Stimulated activated CD4-positive, alpha-beta T cell treated with anti-CD3 and anti-CD28 coated beads, Interleukin-1b, Interleukin-23, amount 100 ng/mL, for 48 hours (primary cell): Measurements from ENCODE around the gene ATRX.
"Not testable (repeated sequence)": the region's sequence is repeated elsewhere in the genome, so short reads cannot be mapped to it uniquely, and the experiment has no call there.

Experiments used
- DNase-seq: peaks from one replicate; pipeline ENCODE4 v3.0.0-alpha.2; 2020

Gene ATRX

DNA sequence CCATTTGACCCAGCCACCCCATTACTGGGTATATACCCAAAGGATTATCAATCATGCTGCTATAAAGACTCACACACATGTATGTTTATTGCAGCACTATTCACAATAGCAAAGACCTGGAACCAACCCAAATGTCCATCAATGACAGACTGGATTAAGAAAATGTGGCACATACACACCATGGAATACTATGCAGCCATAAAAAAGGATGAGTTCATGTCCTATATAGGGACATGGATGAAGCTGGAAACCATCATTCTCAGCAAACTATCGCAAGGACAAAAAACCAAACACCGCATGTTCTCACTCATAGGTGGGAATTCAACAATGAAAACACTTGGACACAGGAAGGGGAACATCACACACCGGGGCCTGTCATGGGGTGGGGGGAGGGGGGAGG is 59.9 kb downstream of the ATRX start:
- DNase-seq: not testable (repeated sequence)

DNA sequence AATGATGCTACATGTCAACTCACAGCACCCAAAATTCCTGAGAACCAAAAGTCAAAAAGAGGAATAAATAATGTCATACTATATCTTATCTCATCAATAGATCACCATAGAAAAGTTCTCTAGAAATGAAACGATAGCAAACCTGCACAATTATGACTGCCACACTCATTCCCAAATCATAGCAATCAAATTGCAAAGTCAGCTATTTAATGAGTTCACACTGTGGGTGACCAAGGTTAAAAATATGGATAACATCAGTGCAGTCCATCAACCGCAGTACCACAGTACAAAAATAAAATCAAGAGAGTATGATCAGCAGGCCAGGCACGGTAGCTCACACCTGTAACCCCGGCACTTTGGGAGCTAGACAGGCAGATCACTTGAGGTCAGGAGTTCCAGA is 62.3 kb downstream of the ATRX start:
- no peak for DNase-seq

DNA sequence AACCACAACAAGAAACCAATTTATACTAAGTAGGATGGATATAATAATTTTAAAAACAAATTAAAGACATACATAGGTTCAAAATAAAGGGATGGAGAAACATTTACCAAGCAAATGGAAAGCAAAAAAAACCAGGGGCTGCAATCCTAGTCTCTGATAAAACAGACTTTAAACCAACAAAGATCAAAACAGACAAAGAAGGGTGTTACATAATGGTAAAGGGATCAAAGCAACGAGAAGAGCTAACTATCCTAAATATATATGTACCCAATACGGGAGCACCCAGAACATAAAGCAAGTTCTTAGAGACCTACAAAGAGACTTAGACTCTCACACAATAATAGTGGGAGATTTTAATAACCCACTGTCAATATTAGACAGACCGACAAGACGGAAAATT is 66.6 kb downstream of the ATRX start:
- DNase-seq: no peak

DNA sequence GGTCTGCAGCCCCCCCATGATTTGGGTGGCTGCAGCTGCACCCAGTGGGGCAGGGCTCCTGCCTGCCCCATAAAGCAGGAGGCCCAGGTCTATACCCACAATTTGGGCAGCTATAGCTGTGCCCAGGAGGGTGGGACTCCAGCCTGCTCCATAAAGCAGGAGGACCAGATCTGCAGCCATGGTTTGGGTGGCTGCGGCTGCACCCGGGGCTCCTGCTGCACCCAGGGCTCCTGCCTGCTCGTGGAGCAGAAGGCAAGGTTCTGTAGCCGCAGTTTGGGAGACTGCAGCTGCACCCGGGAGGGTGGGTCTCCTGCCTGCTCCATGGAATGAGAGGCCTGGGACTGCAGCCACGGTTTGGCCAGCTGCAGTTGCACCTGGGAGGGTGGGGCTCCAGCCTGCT is 81.1 kb downstream of the ATRX start:
- DNase-seq: no peak

DNA sequence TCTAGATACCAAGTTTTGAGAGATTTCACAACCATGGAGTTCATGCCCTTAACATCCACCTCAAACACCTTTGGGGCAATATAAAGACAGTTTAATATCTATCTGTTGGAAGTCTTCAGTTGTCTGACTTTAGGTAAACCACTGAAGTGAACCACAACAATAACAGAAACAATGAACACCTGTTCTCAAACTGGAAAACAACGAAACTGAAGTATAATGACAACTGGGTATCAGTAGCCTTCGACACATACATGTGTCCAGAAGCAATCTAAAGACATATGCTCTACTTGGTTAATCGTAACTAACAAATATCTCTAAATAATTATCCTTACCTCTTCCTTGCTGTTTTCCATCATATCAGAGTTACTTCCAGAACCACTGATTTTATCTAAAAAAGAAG is 87.8 kb downstream of the ATRX start:
- DNase-seq: no peak

DNA sequence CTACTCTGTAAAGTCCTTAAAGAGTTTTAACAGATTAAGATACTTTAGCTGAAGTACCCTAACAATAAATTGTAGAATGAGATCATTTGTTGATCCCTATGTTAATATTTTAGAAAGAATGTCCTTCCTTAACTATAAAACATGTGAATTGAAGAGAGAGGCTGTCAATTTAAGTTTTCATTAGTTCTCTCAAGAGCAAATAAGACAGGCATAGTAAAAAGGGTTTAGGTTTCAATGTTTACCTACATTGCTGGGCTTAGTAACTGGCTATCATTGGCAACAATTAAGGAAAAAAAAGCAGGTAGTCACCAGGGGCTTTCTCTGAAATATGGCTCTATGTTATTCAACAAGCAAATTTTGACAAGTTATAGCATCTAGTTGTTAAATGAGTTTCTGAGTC is 91.5 kb downstream of the ATRX start:
- DNase-seq: no peak

DNA sequence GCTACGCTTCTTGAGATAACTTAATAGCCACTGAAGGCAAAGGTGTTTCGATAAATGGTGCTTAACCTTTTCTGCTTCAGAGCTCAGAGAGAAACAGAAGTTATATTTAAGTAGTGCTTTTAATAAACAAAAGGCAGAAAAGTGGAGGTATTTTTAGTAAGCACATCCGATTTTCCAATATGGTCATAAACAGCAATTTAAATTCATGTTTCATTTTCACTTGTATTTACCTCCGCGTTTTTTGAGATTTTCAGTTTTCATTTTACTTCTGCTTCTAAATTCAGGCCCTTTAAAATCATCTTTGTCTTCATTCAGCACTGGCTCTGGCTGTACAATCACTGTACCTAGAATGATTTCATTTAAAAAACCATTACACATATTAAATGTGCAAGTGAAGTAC is 92.4 kb downstream of the ATRX start:
- no peak for DNase-seq

DNA sequence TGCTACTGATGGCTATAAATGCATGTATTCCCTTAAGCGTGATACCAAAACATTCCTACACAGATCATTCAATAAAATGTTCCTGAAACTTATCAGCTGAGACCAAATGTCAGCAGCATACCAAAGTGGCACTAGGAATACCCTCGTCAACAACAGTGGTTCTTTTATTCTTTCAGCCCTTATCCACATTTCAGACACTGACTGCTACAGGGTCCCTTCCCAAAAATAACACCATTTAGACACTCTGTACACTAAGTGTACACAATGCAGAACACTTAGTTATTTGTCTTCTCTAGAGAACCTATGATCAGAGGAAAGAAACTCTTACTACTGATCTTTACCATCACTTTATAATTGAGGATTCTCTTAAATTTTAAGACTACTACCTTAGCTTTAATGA is 94.1 kb downstream of the ATRX start:
- no peak for DNase-seq

DNA sequence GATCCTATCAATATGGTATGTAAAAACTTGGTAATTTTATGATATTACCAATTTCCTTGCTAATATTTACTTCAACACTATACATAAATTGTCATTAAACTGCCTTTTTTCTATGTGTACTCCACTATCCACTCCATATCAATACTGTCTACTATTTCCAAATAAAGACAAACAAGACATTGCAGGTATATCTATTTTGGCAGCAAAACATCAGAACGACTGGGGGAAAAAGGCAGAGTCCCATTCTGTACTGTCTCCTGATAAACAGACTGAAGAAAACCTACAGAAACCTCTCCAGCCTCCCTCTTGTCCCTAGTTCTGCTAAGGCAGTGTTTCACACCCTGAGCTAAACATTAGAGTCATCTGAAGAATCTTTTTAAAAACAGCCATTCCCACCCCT is 96.6 kb downstream of the ATRX start:
- no peak for DNase-seq

DNA sequence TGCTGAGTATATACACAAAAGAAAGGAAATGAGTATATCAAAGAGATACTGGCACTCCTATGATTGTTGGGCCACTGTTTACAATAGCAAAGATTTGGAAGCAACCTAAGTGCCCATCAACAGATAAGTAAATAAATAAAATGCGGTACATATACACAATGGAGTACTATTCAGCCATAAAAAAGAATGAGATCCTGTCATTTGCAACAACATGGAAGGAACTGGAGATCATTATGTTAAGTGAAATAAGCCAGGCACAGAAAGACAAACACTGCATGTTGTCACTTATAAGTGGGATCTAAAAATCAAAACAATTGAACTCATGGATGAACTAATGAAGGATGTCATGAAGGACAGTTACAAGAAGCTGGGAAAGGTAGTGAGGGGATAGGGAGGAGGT is 100.3 kb downstream of the ATRX start:
- DNase-seq: not testable (repeated sequence)

DNA sequence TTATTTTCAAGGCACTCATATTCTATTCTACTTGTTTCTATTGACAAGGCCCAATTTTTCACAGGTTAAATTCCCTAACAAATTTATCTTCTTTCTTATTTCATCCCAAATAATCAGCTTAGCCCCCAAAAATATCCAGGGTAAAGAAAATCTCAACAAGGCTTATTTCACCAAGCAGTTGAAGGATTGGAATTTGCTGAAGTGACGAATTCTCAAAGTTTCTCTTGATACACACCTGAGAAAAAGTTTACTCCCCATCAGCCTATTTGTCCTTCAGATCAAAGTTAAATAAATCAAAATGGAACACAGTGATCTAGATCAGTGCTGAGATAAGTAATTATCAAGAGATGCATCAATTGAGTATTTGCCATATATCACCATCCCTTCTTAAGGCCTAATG is 106.9 kb downstream of the ATRX start:
- no peak for DNase-seq

DNA sequence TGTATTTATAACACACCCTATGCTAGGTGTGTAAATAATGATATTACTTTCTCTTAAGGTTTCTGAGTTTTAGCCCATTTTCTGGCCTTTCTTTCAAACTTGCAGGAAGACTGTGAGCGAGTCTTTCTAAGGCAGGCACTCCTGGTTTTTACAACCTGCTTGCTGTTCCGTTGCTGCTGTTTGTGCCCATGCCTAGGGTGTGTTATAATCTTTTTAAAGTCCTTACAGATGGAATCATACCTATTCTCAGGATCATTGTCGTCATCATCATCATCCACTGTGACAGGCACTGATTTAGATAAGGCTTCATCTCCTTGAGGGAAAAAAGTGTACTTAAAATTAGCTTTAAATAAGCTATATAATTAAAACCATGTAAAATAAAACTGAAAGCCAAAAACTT is 110.0 kb downstream of the ATRX start:
- no peak for DNase-seq

DNA sequence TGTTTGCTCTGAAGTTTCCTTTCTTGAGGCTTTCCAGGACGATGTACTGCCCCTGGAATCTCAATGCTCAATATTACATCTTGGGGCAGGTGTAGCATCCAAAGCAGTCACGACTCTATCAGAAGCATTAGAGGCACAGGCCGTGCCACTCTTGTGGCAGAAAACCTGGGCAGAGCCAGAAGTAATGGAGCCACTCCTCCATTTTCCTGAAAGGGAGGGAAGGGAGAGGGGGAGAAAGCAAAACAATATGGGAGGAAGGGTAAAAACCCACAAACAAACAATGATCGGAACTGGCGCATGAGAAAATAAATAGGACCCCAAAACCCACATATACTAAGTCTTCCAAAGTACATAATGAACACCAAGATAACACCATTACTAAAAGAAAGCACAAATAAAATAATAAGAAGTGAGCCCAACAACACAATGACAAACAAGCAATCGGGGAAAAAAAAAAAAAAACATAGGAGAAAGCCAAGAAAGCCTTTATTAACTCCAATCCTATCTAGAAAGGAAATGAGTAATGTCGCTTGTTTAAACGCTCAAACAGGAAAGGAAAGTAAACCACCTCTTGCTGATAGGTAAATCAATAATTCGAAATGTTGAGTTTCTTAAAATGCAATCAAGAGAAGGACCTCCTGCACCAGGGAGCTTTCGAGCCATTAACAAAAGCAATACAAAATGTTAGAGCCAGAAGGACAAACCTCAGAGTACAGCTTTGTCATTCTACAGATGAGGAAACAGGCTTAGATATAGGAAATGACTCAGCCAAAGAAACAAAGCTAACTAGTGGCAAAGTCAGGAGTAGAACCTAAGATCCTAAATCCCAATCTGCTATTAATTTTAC is 117.4 kb downstream of the ATRX start:
- DNase-seq: no peak

DNA sequence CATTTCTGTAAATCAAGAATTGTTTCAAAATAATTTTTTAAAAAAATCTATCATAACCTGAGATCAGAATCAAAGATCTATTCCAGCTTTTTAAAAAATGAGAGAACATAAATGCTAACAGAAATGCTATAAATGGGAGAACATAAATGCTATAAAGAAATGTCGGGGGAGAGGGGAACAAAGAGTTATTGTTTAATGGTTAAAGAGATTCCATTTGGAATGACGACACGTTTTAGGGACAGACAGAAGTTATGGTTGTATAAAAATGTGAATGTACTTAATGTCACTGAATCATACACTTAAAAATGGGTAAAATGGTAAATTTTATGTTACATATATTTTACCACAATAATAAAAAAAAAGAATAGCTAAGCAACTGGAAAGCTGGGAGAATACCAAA is 127.1 kb downstream of the ATRX start:
- no peak for DNase-seq

DNA sequence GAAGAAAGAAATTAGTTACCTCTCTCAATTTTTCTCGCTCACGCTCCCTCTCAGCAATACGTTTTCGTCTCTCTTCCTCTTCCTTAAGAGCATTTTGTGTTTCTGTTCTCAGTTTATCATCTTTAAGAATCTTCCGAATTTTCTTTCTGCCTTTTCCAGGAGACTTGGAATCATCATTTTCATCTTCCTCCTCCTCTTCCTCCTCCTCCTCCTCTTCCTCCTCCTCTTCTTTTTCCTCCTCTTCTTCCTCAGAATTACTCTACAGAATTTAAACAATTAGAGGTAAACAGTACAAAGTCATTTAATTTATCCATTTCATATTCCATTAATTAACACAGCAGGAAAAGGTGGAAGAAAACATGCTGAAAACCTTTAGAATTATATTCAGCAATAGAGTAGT is 133.9 kb downstream of the ATRX start:
- no peak for DNase-seq

DNA sequence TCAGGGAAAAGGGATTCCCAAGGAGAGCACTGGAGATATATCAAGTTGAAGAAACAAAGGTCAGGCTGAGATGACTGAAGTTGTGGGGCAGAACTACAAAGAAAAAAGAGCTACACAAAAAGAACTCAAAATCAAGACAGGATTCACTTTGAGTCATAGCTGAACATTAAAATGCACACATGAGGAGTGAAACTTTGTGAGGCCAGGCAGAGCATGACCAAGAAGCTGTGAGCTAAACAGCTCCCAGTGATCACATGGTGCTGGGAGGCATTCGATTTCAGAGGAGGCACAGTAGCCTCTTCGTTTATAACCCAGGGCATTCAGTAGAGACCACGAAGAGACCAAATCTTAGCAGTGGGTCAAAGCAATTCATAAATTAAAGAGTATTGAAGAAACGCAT is 145.3 kb downstream of the ATRX start:
- DNase-seq: peak; percentile 5

DNA sequence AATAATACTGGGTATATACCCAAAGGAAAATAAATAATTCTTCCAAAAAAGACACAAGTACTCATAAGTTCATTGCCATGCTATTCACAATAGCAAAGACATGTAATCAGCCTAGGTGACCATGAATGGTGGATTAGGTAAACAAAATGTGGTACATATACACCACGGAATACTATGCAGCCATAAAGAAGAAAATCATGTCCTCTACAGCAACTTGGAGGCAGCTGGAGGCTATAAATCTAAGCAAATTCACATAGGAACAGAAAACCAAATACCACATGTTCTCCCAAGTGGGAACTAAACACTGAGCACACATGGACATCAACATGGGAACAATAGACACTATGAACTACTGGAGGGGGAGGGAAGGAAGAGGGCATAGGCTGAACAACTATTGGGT is 146.2 kb downstream of the ATRX start:
- no peak for DNase-seq

DNA sequence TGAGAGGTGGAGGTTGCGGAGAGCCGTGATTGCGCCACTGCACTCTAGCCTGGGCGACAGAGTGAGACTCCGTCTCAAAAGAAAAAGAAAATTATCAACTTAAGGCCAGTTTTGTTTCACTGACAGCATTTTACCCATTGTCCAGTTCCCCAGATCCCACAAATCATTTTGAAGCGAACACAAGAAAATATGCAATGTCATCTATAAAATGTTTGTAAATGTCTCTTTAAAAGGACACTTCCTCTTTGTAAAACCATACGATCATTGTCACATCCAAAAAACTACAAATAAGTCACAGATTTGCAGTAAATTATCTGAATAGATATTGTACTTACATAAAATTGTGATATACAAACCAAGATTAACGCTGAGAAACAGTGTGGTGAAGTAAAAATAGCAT is 147.6 kb downstream of the ATRX start:
- DNase-seq: no peak

DNA sequence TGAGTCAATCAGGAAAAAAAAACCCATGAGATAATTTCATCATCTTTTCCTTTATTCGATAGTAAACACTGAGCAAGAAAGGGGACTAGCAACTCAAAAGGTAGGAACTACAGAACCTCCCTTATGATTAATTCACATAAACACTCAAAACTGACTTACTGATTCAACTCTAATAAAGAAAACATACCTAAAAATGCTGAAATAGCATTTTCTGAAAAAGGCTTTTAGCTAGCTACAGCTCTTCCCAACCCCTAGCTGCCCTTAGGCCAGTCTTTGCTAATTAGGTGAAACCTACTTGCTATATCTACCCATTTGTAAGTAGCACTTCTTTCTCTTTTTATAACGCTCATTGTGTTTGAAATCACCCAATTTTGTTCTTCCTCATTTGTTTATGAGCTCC is 150.6 kb downstream of the ATRX start:
- no peak for DNase-seq

DNA sequence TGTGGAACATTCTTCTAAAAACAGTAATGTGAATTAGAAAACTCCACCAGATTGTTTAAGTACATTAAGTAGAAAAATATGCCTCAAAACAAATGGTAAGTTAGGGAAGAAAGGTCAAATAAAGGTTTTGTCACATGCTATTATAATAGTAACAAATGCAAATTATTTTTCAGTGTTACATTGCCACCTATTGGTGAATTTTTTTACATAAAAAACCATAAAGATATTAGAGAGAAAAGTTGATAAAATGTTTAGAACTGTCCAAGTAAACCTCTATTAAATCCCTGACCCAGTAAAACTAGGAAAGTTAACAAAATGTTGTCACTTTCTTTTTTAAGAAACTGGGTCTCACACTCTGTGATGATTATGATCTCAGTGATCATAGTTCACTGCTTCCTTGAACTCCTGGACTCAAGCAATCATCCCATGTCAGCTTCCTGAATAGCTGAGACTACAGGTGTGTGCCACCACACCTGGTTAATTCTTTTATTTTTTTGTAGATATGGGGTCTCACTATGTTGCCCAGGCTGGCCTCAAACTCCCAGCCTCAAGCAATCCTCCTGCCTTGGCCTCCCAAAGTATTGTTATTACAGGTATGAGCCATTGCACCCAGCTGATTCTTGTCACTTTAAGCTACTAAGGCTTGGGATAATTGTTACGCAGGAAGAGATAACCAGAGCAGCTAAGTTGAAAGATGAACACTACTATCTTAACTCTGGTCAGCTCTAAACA is 157.6 kb downstream of the ATRX start:
- no peak for DNase-seq

DNA sequence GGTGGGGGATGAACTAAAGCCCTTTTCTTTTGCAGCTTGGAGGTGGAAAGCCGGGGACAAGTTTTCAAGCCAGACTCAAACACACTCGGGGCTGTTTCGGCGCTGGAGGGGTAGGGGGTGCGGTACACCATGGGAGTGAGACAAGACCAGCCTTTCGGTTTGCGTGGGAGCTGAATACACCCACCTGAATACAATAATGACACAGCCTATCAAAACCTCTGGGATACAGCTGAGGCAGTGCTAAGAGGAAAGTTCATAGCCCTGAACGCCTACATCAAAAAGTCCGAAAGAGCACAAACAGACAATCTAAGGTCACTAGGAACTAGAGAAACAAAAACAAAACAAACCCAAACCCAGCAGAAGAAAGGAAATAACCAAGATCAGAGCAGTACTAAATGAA is 163.3 kb downstream of the ATRX start:
- no peak for DNase-seq

DNA sequence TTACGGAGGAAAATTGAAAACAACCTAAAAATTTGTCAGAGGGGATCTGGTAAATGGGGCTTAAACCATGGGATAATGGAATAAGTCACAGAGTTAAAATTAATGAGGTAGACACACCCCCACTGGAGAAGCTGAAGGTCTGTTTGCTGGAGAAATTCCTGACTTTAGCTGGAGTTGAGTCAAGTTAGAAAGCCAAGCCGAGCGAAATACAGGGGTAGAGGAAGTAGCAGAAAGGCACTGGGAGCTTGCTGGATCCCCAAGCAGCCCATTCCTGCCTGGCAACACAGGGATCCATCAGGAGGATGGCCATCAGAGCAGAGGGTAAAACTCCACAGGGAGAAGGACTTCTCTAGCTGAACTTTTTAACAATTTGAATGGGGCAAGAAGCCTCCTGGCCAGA is 163.8 kb downstream of the ATRX start:
- no peak for DNase-seq

DNA sequence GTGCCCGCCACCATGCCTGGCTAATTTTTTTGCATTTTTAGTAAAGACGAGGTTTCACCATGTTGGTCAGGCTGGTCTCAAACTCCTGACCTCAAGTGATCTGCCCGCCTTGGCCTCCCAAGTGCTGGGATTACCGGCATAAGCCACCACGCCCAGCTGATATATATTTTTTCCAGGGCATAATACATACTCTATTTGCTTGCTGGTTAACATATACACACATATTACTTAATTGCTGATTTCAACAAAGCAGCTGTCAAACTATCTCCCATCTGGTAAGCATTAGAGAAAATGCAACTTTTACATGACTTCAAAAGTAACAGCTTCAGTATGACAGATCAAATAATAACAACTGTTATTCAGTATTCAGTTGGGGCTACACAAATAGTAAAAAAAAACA is 164.6 kb downstream of the ATRX start:
- DNase-seq: not testable (repeated sequence)

DNA sequence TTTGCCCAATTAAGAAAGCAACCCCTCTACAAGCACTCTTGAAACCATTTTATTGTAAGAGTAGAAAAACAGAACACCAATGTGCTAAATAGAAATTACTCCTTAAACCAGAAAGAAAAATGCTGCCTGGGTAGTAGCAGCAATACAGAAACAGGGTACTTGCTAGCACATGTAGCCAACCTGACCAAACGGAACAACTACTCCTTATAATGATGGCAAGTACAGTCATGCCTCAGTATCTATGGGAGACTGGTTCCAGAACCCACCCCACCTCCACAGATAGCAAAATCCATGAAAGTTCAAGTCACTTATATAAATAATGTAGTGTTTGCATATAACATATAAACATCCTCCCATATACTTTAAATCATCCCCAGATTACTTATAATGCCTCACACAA is 168.8 kb downstream of the ATRX start:
- DNase-seq: no peak
